ENCODE data around the gene PPARG. TPM values are rescaled to one million over a fixed set of nuclear protein-coding genes. Genes with fewer than 3 reads are reported as not detected.

The PPARG gene
- total and polyA plus RNA-seq, 2 of the 8 experiments (the other 6 are each of a cell fraction or from before 2014, with no cell fraction given) = 0.06 TPM; not detected in 1

- Histone ChIP-seq H3K4ac (replicated peaks; ENCODE audit: insufficient read length, low read depth, low read length) (no peak overlapping the region), H3K4me1 (replicated peaks in 1 of 4; ENCODE audit: control insufficient read depth in 3 of 4, insufficient read depth in 4 of 4, low read length in 3 of 4) (peaks cover 0 to 6% (median 3%) of the 10 kb centered on the region in 4 experiments; a peak in 6 of 7 replicates), H4K8ac (ENCODE audit: extremely low read depth, insufficient read depth, low read length) (no peak overlapping the region; the same call in 1 of the 2 replicates), H3K79me1 (ENCODE audit: low read depth, low read length) (no peaks in the 10 kb centered on the region), H2AFZ (ENCODE audit: low read length) (peak overlapping the region; percentile 98), H3K18ac (ENCODE audit: extremely low read depth, low read length) (no peak overlapping the region), H2BK15ac (ENCODE audit: low read length) (no peak overlapping the region), H2BK5ac (ENCODE audit: low read depth, low read length) (no peak overlapping the region), H3K79me2 (ENCODE audit: control insufficient read depth in 1 of 2, insufficient read depth in 2 of 2, low read length in 2 of 2) (peaks cover 0 to 3% of the 10 kb centered on the region in 2 experiments; a peak in 1 of 4 replicates), H3K14ac (ENCODE audit: insufficient read length) (no peak overlapping the region), H3K23ac (ENCODE audit: insufficient read length) (no peak overlapping the region), H3K9me3 (ENCODE audit: insufficient read depth in 2 of 2, low read depth in 1 of 2, low read length in 1 of 2) (no peaks in the 10 kb centered on the region), H2BK120ac (replicated peaks; ENCODE audit: low read depth, low read length) (no peak overlapping the region), H3K9ac (replicated peaks in 1 of 4; ENCODE audit: extremely low read depth in 1 of 4, low read depth in 3 of 4, low read length in 3 of 4) (no peak overlapping the region), H4K91ac (replicated peaks; ENCODE audit: insufficient read length, low read length) (no peak overlapping the region), H3K4me2 (ENCODE audit: insufficient read depth in 1 of 2, low read depth in 2 of 2, low read length in 2 of 2) (no peak overlapping the region; a peak in 1 of 4 replicates), H3K56ac (replicated peaks; ENCODE audit: insufficient read length, low read depth, low read length) (no peak overlapping the region), H4K5ac (ENCODE audit: insufficient read length, low read depth, low read length) (no peak overlapping the region), H3K27ac (ENCODE audit: low read depth, low read length) (no peak overlapping the region), H3K23me2 (ENCODE audit: low read depth, low read length) (peaks cover 7% of the 10 kb centered on the region; the same call in 1 of the 2 replicates), H2BK20ac (ENCODE audit: low read length) (no peak overlapping the region), H3K4me3 (ENCODE audit: extremely low read depth in 1 of 4, insufficient read depth in 2 of 4, low read depth in 3 of 4, low read length in 4 of 4) (no peak overlapping the region), H2BK12ac (ENCODE audit: low read depth, low read length) (peak overlapping the region; percentile 53; the same call in 1 of the 2 replicates), H3K27me3 (replicated peaks in 1 of 4; ENCODE audit: control insufficient read depth in 3 of 4, extremely low read depth in 1 of 4, insufficient read depth in 3 of 4, low read length in 3 of 4) (no peaks in the 10 kb centered on the region), H3K36me3 (ENCODE audit: control insufficient read depth in 2 of 4, insufficient read depth in 4 of 4, low read length in 3 of 4) (no peaks in the 10 kb centered on the region), H4K20me1 (replicated peaks in 1 of 2; ENCODE audit: control insufficient read depth in 1 of 2, insufficient read depth in 2 of 2, low read length in 2 of 2) (no peaks in the 10 kb centered on the region), H2AK5ac (ENCODE audit: low read depth, low read length) (no peak overlapping the region)
- DNase-seq (ENCODE audit: low read depth in 1 of 2, low spot score in 2 of 2) (peak in 1 of 2 experiments; percentile 64), FAIRE-seq (peak; percentile 19)
- TF ChIP-seq RFX5 (IDR thresholded peaks at IDR 0.05; ENCODE audit: borderline replicate concordance, low read depth, low read length) = no peak
- TF ChIP-seq TEAD4 (IDR thresholded peaks at IDR 0.05; ENCODE audit: low read depth, low read length) = 0 out of 2 replicates have a peak, but pooled peaks have one; percentile 5
- TF ChIP-seq BACH1 (IDR thresholded peaks at IDR 0.05; ENCODE audit: low read length) = no peak
- no peak for TF ChIP-seq CHD2 (IDR thresholded peaks at IDR 0.05; ENCODE audit: low read length)
- TF ChIP-seq ASH2L (IDR thresholded peaks at IDR 0.05; ENCODE audit: low read length) = no peak
- TF ChIP-seq CTCF (IDR thresholded peaks at IDR 0.05; ENCODE audit: control extremely low read depth in 1 of 3, insufficient read depth in 1 of 3, low read depth in 1 of 3, low read length in 3 of 3) = peak in 2 of 3 experiments; percentile 66 to 75; a peak in 3 of 4 replicates
- no peak for TF ChIP-seq POLR2A (IDR thresholded peaks at IDR 0.05; ENCODE audit: control extremely low read depth in 1 of 2, low read depth in 2 of 2, low read length in 2 of 2)
- TF ChIP-seq RAD21 (IDR thresholded peaks at IDR 0.05 in 1 of 2, conservative IDR thresholded peaks at IDR 0.05 in 1 of 2; ENCODE audit: low read depth in 2 of 2, low read length in 2 of 2) = peak; percentile 86 to 89
- peak; percentile 51; the same call in 1 of the 2 replicates for TF ChIP-seq KDM1A (IDR thresholded peaks at IDR 0.05; ENCODE audit: borderline replicate concordance, low read length)
- TF ChIP-seq SP1 (IDR thresholded peaks at IDR 0.05; ENCODE audit: low read depth, low read length) = no peak
- no peak for TF ChIP-seq TAF7 (optimal IDR thresholded peaks at IDR 0.05; ENCODE audit: borderline replicate concordance, low read depth, low read length)
- CTCF ChIA-PET (ENCODE audit: partially characterized antibody) = interaction anchor here (0.6 to 4.4 kb wide), 60 partner anchors 10 to 1206 kb away, joined by 3 to 36 read pairs (median 4); partner anchors contain the start of gene PPARG
- POLR2A ChIA-PET (ENCODE audit: partially characterized antibody) = interaction anchor here (1.2 to 1.7 kb wide), 2 partner anchors 24 to 65 kb away, joined by 3 to 7 read pairs; partner anchors contain the start of gene MKRN2OS
- 22% methylated on average over 9 of the region's 9 CpGs; no CpG with 5 or more reads in 1 of the 2 experiments for WGBS, 2 experiments (ENCODE audit: extremely low coverage in 1 of 2, insufficient coverage in 1 of 2, insufficient read length in 1 of 2, insufficient replicate concordance in 2 of 2, low coverage in 1 of 2, low lambda C conversion rate in 2 of 2, missing lambda C conversion rate in 1 of 2)
These were observed 191.1 kb downstream of the PPARG start for GRCh38 chr3:12479919-12480427.
